ENCODE data around the gene MYH15. TPM values are rescaled to one million over a fixed set of nuclear protein-coding genes. Genes with fewer than 3 reads are reported as not detected.

Gene MYH15
- total and polyA plus RNA-seq, 10 of the 15 experiments (the other 5 are each of a cell fraction or from before 2014, with no cell fraction given): 0.05 to 0.27 (median 0.09) TPM; not detected in 1

DNA sequence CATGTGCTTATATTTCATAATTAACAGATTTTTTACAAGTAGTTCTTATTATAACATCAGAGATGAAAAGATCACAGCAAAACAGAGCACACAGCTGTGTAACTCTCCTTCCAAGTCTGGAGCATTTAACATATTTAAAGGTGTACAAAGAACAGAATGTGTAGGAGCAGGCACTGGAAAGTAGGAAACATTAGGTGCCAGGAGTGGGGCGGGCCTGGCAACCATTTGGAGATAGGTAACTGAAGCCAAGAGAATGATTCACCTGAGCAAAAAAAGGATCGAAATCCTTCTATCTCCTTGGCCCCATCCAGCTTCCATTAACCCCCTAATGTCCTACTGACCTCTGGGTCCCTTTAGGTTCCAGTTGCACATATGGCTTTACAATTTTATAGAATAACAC is 2.3 kb upstream of the MYH15 start:
- CTCF ChIA-PET: interaction anchor here (1.2 to 3.6 kb wide), 3 partner anchors 14 to 40 kb away, joined by 3 to 14 read pairs (median 3); no protein-coding TSS in a partner anchor
- RAD21 ChIA-PET (ENCODE audit: unreplicated experiment): interaction anchor here (1.2 kb wide), 1 partner anchor 103 kb away, joined by 3 read pairs; no protein-coding TSS in a partner anchor
- TF ChIP-seq SUPT20H (IDR thresholded peaks at IDR 0.05; ENCODE audit: borderline replicate concordance, control insufficient read depth, low read depth, low read length): no peak
- TF ChIP-seq KAT2A (conservative IDR thresholded peaks at IDR 0.05; ENCODE audit: control insufficient read depth, low read depth, low read length): no peak
- no peak for TF ChIP-seq RB1 (IDR thresholded peaks at IDR 0.05; ENCODE audit: borderline replicate concordance)
- no peak for TF ChIP-seq SMARCA5 (IDR thresholded peaks at IDR 0.05)
- TF ChIP-seq, protein P1, sequence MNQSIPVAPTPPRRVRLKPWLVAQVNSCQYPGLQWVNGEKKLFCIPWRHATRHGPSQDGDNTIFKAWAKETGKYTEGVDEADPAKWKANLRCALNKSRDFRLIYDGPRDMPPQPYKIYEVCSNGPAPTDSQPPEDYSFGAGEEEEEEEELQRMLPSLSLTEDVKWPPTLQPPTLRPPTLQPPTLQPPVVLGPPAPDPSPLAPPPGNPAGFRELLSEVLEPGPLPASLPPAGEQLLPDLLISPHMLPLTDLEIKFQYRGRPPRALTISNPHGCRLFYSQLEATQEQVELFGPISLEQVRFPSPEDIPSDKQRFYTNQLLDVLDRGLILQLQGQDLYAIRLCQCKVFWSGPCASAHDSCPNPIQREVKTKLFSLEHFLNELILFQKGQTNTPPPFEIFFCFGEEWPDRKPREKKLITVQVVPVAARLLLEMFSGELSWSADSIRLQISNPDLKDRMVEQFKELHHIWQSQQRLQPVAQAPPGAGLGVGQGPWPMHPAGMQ (IDR thresholded peaks at IDR 0.05; ENCODE audit: borderline replicate concordance): no peak
- no peak for TF ChIP-seq GATAD2B (conservative IDR thresholded peaks at IDR 0.05; ENCODE audit: low read depth)
- TF ChIP-seq BACH1 (IDR thresholded peaks at IDR 0.05; ENCODE audit: borderline replicate concordance): no peak
- no peak for TF ChIP-seq ZZZ3 (IDR thresholded peaks at IDR 0.05; ENCODE audit: control insufficient read depth, insufficient read length, low read depth)
- TF ChIP-seq, protein P2, sequence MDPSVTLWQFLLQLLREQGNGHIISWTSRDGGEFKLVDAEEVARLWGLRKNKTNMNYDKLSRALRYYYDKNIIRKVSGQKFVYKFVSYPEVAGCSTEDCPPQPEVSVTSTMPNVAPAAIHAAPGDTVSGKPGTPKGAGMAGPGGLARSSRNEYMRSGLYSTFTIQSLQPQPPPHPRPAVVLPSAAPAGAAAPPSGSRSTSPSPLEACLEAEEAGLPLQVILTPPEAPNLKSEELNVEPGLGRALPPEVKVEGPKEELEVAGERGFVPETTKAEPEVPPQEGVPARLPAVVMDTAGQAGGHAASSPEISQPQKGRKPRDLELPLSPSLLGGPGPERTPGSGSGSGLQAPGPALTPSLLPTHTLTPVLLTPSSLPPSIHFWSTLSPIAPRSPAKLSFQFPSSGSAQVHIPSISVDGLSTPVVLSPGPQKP (IDR thresholded peaks at IDR 0.05; ENCODE audit: low read depth, low read length): no peak
- TF ChIP-seq ZSCAN29 (IDR thresholded peaks at IDR 0.05): no peak
- TF ChIP-seq, protein P3, sequence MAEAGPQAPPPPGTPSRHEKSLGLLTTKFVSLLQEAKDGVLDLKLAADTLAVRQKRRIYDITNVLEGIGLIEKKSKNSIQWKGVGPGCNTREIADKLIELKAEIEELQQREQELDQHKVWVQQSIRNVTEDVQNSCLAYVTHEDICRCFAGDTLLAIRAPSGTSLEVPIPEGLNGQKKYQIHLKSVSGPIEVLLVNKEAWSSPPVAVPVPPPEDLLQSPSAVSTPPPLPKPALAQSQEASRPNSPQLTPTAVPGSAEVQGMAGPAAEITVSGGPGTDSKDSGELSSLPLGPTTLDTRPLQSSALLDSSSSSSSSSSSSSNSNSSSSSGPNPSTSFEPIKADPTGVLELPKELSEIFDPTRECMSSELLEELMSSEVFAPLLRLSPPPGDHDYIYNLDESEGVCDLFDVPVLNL (IDR thresholded peaks at IDR 0.05; ENCODE audit: low read depth, low read length): no peak
- no peak for TF ChIP-seq MEF2B (IDR thresholded peaks at IDR 0.05; ENCODE audit: partially characterized antibody, poor library complexity, severe bottlenecking)
- no peak for TF ChIP-seq JUND (IDR thresholded peaks at IDR 0.05; ENCODE audit: low read depth, low read length)
- no peak for TF ChIP-seq POU2F2 (IDR thresholded peaks at IDR 0.05; ENCODE audit: borderline replicate concordance, low read depth, low read length)
- TF ChIP-seq KDM1A (IDR thresholded peaks at IDR 0.05; ENCODE audit: borderline replicate concordance): no peak

More for the DNA sequence above, 2.3 kb upstream of the MYH15 start:
- in situ Hi-C loops (cut with MboI): no loop called here
- no peak overlapping the region for H3K9ac ChIP-seq (ENCODE audit: control insufficient read depth, insufficient read depth, low read length)
- intact Hi-C loops (cut with micrococcal nuclease; ENCODE audit: unreplicated experiment): no loop called here
- no peaks in the 10 kb centered on the region for H3K27me3 ChIP-seq (replicated peaks in 1 of 2; ENCODE audit: control insufficient read depth in 2 of 2, insufficient read depth in 2 of 2, low read length in 1 of 2)
- H3K4me1 ChIP-seq (ENCODE audit: control insufficient read depth, insufficient read depth, low read length): no peaks in the 10 kb centered on the region
- no peak for DNase-seq (ENCODE audit: low read depth, low spot score)
- no TSS peak for BruUV-seq (replicated peaks)
- ChIA-PET POLR2A (no interaction called here), SMC1A (ENCODE audit: uncharacterized antibody, unreplicated experiment) (interaction anchor here (1.5 kb wide), 1 partner anchor 14 kb away, joined by 3 read pairs; no protein-coding TSS in a partner anchor)
- no peaks in the 10 kb centered on the region for H4K20me1 ChIP-seq (ENCODE audit: control insufficient read depth, insufficient read depth)
- no peak overlapping the region for H3K4me2 ChIP-seq (ENCODE audit: control insufficient read depth, insufficient read depth)
- no peaks in the 10 kb centered on the region for H3K9me3 ChIP-seq (replicated peaks; ENCODE audit: control insufficient read depth, insufficient read depth, low read length)
- ATAC-seq: no peak
- H2AFZ ChIP-seq (ENCODE audit: control insufficient read depth, low read depth, low read length): no peak overlapping the region
- H3K4me3 ChIP-seq: no peak overlapping the region
- no peak overlapping the region for H3K27ac ChIP-seq (ENCODE audit: control insufficient read depth, insufficient read depth)
- H3K36me3 ChIP-seq (ENCODE audit: control insufficient read depth in 2 of 2, insufficient read depth in 2 of 2, low read length in 1 of 2): no peaks in the 10 kb centered on the region
- FAIRE-seq: no peak
- no peaks in the 10 kb centered on the region for H3K79me2 ChIP-seq (ENCODE audit: control insufficient read depth, insufficient read depth, low read length)
- WGBS (ENCODE audit: insufficient coverage, insufficient replicate concordance, low lambda C conversion rate, missing lambda C conversion rate): 39% methylated on average over 2 of the region's 2 CpGs

Measured in GM12878 (cell line).